DMS153 treated with DMSO at 0.1 percent for 48 hours (cell line): ENCODE measurements around the gene NACAD.

Experiments used
- DNase-seq: peaks from one replicate; lab custom pipeline; 2025; ENCODE audit not compliant: unreplicated experiment; lab: John Stamatoyannopoulos, UW

NACAD gene

DNA sequence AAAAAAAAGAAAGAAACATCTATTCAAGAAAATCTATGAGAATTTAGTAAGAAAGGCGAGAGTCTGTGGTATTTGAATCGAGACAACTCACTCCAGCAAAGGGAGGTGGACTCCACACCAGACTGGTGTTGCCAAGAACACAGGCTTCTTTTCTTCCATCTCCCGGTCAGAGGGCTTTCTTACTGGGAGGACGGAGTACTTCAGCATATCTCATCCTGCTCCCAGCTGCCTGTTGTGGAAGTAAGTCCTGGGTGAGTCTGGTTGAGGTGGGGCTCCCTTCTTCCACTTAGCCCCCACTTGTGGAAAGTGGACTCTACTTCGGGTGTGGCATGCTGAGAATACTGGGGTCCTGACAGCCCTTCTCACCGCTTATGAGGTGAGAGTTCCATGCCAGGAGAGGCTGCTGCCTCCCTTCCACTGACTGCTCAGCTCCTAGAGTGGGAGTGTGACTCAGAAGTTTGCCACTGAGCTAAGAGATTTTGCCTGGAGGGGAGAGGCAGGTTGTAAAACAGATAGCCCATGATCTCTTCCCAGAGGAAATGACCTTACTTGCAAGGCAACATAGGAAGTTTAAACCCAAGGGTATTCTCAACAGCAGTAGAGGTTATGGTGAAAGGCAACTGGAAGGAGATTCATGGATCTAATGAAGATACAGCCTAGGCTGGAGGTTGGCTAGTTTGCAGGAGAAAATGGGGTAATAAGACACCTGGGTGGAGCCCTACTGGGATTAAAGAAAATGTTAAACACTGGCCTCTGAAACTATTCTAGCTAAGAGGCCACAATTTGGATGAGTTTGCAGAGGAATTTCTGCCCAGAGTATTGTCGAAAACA lies 3.5 kb upstream of the NACAD start:
- no peak for DNase-seq

DNA sequence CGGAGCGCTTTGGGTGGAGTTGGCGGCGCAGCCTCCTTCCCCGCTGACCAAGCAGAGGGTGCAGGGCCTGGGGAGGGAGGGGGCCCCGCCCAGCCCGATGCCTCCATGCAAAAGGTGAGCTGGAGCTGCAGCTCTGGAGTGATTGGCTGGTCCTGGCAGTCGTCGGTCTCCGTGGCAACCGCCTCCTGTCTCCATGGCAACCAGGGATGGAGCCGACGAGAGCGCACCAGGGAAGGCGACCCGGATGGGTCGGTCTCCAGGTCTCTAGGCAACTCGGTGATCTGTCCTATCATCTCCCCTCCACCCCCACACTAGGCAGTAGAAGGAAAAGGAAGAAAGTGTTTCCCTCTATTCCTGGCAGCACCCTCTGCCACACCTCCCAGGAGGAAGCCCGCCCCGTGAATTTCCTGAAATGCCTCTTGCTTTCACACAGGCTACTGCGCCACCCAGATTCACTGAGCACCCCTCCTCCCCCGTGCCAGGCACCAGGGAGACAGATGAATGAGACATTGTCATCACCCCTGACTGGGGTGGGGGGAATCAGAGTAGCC lies 647 bp upstream of the NACAD start:
- peak; percentile 62 for DNase-seq

DNA sequence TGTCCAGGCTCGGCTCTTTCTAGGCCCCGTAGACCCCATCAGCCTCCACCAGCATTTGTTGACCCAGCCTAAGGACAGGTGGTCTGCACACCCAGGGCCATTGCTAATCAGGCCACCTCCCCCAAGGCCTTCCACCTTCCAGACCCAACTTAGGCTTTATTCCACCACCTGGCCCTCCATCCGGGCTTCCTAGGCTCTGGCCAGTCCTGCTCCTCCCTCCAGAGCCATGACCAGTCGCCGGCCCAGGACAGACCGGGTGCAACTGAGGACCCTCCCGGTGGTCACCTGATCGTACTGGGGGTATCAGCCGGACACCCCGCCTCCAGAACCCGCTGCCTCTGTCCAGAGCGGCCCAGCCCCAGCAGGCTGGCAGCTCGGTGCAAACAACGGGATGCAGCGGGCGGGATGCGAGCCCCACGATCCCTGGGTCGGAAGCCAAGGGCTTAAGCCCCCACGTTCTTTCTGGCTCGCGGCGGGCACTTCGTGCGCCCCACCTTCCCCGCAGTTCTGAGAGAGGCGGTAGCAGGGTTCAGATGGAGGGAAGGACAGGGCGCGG lies 545 bp downstream of the NACAD start:
- no peak for DNase-seq

DNA sequence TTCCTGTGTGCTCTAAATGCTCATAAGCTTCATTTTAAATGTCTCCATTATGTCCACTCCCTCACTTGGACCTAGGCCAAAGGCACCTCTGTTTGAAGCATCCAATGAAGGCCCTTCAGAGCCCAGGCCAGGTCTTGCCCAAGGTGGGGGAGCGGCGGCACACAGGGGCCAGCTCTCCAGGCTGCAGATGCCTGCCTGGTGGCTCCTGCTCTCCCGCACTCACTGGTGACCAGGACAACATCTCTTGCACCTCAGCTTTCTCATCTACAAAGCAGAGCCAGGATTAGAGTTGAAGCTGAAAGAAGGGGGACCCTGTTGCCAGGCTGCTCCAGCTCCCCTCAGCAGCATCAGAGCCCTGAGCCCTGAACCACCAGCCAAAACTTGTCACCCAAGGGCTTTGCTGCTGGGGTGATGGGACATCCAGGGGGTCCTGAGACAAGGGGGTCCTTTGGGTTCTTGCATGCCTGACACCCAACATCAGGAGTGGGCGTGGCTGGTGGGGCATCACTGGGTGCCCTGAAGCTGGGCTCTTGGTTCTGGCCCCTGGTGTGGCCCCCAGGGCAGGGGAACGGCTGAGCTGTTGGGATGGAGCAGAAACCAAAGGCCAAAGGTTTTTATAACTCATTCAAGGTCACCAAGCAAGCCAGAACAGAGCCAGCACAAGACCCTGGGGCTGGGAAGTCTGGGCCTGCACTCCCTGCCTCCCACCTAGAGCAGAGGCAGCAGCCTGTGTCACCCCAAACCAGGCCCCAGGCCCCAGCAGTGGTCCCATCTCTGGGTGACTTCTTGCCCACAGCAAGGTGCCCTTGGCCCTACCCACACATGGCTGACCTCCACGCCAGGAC lies 1.2 kb downstream of the NACAD start:
- no peak for DNase-seq

DNA sequence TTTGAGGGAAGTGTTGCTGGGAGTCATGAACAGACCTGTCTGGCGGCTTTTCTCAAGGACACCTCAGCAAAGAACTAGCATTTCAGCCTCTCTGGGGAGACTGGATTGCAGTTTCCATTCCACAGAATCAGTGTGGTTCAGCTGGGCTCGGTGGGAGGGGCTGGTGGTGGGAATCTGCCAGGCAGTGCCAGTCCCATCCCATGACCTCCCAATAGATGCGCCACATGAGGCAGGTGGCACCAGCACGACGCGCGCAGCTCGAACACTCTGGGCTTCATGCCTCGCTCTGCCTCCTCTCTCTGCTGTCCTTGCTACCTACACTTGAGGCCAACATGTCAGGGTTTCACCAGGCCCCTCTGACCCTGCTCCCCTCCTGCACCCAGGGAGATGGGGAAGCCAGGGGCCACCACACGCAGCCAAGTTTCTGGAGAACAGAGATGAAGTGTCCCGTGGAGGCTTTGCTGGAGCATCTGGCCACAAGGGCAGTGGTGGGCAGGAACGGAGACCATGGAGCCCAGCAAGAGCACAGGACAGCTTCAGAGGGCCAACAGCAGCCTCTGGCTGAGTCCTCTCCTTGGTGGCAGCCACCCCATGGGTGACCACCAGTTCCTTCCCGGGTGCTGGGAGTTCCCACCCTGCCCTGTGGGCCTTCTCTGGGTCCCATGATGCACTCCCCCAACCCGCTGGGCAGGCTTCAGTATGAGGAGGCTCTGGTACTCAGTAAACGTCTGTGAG lies 2.3 kb downstream of the NACAD start:
- DNase-seq: no peak

DNA sequence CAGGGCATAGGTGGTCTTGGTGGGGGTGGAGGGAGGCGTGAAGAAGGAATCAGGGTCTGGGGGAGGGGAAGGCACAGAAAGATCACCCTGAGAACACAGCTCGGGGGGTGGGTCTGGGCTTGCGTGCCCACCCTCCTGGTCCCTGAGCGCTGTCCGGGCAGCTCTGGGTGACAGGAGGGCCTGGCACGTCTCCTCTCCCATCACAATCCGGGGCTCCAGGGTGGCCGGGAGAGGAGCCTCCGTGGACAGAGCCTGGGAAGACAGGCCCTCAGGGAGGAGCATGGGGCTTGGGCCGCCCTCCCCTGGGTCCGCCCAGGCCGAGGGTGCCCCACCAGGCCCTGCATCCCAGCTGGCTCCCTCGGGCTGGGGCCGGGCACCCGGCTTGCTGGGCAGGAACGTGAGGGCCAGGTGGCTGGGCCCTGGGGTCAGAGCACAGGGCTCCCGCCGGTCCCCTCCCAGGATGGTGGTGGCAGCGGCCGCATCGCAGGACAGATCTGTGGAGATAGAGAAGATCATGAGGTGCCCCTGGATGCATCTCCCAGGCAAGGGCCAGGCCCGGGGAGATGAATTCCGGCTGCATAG lies 3.1 kb downstream of the NACAD start:
- no peak for DNase-seq

DNA sequence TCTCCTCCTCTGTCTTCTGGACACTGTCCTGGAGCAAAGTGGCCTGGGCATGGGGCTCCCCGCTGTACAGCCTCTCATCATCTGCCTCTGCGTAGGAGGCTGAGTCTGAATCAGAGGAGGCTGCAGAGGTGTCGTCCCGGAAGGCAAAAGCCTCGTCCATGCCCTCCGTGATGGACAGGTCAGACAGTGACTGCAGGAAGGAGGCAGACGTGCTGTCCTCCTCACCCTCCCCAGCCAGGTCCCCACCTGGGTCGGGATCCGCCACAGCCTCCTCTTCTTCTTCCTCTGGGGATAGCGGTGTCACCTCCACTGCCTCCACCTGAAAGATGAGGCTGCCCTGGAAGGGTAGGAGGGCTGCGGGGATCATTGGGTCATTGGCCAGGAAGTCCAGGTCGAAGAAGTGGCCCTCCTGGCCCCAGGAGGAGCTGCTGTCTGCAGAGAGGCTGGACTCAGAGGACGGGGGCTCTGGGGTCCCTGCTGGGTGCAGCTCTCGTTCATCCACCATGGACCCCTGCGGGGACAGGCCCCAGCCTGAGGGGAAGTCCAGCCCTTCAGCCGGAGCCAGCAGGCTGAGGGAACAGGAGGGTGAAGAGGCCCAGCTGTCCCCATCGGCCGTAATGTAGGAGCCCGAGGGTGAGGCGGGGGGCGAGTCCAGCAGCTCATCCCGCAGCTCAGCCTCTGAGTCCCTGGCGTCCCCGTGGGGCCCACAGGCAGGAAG lies 3.7 kb downstream of the NACAD start:
- no peak for DNase-seq

DNA sequence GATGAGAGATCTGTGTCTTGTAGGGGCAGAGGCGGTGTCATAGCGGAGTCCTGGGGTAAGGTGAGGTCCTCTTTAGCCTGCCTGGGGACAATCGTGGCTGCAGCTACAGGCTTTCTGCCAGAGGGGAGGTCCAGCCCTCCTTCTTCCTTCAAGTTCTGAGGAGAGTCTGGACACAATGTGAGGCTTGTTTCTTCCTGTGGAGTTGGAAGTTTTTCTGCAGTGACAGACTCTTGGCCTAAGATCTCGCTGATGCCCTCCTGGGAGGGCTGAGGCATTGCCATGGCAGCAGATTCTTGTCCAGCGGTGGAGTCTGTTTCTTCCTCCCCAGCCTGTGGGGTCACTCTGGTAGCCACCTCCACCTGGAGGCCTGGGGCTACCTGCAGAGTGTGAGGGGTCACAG lies 4.4 kb downstream of the NACAD start:
- no peak for DNase-seq

DNA sequence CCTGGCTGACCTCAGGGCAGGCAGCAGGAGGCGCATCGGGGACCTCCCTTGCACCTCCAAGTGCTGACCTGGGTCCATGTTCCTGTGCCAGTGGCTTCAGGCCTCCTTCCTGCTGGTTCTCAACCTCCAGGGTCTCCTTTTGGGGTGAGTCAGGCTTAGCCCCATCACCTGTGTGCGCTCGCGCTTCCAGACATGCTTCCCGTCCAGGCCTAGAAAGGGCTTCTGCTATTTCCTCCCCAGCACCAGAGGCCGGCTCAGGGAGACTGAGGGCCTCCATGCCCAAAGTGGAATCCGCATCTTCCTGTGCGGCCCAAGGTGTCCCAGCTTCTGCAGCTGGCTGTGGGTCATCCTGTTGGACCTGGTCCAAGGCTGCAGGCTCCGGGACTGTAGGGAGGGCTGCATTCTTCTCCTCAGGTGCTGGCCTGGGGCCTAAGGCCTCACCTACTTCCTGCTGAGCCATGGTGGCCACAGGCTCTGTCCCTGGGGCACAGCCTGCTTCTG lies 5.9 kb downstream of the NACAD start:
- DNase-seq: no peak

DNA sequence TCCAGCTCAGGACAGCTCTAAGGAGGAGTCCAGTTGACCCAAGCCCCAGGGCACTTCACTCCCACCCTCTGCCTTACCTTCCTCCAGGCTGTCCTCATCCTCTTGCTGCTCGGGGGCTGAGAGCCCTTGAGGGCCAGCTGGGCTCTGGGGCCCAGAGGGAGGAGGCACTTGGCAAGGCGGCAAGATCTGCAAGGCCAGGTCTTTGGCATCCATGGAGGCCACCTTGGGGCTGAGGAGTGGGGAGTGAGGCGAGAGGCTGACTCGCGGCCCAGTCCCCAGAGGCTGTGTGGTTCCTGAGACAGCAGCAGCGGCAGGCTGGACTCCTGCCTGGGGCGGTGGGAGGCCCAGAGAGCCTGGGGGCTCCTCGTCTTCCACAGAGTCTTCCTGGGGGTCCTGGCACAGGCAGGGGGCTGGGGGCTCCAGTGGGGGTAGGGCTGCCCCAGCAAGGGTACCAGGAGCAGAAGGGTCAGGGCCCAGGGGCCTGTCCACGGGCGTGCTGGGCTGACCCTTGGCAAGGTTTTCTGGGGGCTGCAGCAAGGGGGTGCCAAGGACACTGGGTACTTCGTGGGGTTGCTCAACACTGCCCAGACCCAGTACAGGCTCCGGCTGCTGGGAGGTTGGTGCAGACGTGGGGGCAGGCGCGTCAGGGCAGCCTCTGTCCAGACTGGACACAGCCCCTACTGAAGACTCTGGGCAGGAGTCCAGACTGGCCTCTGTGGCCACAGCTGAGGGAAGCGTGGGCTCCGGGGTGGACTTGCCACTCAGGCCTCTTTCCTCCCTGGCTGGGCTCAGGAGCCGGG lies 6.5 kb downstream of the NACAD start:
- DNase-seq: no peak

DNA sequence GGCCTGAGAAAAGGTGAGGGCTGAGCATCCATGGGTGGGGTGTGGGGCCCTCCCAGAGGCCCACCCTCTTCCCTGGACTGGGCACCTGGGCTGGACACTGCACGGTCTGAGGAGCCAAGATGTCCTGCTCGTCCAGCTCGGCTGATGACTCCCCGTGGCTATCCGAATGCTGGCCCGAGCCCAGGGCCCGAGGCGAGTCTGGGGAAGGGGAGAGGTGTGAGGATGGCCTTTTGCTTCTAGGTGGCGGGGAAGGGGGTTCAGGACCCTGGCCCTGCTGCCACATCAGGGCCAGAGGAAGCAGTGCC lies 7.1 kb downstream of the NACAD start:
- no peak for DNase-seq

DNA sequence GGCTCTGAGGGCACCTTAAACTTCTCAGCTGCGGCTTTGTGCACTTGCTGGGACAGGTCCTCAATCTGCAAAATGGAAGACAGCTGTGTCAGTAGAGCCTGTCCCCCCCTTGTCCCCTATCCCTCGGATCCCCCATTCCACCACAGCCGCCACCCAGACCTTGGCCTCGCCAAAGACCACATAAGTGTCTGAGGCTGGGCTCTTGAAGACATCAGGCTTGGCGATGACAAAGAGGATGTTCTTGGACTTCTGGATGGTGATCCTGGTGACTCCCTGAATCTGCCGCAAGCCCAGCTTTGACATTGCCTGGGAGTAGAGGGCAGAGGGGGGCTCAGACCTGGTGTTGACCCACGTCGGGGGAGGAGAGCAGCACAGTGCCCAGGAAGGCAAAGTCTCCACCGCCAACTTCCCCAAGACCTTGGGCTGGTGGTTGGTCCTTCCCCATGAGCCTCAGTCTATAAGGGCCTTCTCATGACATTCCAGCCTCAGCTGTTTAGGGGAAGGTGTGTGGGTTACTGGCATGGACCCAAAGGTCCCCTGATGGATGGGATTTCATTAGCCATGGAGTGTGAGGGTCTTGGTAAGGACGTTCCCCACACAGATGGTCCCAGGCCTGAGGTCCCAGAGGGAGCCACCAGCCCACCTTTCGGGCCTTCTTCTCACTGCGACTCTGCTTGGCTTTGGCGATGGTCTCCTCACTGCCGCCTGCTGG lies 7.7 kb downstream of the NACAD start:
- DNase-seq: no peak

DNA sequence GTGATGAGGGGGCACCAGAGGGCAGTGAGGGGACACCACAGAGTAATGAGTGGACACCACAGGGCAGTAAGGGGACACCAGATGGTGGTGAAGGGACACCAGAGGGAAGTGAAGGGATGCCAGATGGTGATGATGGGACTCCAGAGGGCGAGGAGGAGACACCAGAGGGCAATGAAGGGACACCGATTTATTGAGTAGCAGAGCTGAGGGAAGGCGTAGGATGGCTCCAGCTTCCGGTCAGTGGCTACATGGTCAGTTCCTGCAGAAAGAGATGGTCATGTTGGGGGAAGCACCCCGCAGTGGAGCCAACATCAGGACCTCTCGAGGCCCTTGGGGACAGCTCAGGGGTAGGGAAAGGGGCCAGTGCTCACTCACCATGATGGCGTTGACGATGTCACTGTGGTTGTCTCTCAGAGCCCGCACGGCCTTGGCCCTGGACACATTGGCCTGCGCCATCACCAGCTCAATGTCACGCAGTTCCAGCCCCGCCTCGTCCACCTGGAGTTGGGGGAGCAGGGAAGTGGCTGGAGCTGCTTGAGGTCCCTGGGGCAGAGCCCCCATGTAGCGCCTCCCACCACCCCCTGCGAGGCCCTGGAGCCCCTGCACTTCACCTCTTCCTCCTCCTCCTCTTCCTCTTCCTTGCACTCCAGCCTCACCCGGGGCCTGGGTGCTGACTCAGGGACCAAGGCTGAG lies 8.4 kb downstream of the NACAD start:
- DNase-seq: no peak

DNA sequence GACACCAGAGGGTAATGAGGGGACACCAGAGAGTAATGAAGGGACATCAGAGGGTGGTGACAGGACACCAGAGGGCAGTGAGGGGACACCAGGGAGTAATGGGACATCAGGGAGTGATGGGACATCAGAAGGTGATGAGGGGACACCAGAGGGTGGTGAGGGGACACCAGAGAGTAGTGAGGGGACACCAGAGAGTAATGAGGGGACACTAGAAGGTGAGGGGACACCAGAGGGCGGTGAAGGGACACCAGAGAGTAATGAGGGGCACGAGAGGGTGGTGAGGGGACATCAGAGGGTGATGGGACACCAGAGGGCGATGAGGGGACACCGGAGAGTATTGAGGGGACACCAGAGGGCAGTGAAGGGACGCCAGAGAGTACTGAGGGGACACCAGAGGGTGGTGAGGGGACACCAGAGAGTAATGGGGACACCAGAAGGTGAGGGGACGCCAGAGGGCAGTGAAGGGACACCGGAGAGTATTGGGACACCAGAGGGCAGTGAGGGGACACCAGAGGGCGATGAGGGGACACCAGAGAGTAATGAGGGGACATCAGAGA lies 10.6 kb downstream of the NACAD start:
- DNase-seq: no peak

DNA sequence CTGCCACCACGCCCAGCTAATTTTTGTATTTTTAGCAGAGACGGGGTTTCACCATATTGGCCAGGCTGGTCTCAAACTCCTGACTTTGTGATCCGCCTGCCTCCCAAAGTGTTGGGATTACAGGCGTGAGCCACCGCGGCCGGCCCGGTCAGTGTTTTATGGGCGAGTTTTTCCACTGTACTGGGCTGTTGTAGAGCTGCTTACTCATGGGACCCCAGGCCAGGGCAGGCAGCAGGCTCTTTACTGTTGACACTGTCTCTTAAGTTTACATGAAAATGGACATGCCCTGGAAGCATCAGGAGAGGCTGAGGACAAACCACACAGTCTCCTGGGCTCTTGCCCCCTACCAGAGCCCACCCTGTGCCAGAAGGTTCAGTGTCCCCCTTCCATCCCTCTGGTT lies 11.2 kb downstream of the NACAD start:
- no peak for DNase-seq

DNA sequence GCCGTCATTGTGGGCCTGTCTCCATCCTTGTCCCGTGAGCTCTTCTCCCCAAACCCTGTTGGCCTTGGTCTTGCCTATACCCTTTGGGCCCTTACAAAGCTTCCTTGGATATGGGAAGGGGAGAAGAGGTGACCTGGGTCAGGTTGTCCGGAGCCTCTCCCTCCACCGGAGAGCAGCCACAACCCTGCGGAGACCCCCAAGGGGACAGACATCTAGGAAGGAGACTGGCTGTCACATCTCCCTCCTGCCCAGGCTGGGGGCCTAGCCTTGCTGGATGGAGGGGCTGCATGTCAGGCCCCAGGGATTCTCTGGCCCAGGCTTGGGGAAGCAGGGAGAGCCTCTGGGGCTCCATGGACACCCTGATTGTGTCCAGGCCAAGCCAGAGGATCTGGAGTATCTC lies 11.8 kb downstream of the NACAD start:
- no peak for DNase-seq

DNA sequence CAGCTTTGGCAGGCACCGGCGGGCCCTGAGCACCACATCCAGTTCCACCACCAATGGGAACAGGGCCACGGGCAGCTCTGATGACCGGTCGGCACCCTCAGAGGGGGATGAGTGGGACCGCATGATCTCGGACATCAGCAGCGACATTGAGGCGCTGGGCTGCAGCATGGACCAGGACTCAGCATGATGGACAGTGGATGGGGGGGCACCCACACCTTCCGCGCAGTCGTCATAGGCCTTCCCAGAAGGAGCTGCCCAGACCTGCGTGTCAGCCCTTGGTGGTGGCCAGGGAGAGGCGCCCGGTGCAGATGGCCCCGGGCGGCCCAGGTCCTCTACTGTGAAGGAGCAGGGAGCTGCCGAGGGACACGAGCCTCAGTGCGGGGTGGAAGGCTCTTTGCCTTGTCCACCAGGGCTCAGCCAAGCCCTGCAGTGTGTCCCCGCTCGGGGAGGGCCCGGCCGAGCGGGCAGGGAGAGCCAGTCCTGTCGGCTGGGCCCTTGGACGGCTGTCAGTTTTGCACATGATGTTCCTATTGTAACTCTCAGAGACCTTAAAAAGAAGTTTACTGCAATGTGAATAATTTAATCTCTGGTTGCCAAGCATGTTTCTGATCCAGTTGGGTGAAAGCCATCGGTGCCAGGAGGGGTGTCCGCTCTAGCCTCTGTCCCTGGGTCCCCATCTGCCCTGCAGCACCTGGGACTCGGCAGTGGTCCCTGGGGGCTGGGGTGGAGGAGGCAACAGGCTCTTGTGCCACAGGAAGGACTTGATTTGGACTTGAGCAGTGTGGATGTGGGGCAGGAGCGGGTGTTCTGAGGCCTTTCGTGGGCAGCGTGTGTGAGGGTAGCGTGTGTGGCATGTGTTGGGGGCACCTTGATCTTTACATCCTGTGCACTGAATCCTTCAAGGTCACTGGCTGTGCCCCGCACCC lies 12.6 kb downstream of the NACAD start:
- no peak for DNase-seq
